HG02852 (cell line): ENCODE data around the gene CFAP57.

Experiments
- ATAC-seq: cut with Tn5 transposase; IDR thresholded peaks from one replicate; pipeline ENCODE4 v1.9.1; 2021; ENCODE audit warnings: mild to moderate bottlenecking, moderate library complexity; ENCODE audit not compliant: unreplicated experiment

CFAP57 gene

DNA sequence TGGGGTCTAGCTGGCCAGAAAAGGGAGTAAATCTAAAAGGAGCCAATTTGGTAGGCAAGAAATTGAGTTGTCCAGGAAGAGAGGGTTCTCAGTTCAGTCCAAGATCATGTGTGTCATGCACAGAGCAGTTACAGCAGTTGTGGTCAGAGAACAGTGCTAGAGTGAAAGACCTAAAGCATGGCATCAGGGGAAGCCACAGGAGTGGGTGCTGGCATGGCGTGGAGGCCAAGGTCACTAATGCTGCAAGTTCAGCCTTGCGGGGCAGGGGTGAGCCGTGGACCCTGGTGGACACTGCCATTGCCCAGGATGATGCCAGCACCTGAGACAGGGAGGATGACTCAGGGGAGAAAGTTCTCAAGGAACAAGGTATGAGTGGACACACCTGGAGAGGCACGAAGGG is 81.0 kb downstream of the CFAP57 start:
- no peak for ATAC-seq

DNA sequence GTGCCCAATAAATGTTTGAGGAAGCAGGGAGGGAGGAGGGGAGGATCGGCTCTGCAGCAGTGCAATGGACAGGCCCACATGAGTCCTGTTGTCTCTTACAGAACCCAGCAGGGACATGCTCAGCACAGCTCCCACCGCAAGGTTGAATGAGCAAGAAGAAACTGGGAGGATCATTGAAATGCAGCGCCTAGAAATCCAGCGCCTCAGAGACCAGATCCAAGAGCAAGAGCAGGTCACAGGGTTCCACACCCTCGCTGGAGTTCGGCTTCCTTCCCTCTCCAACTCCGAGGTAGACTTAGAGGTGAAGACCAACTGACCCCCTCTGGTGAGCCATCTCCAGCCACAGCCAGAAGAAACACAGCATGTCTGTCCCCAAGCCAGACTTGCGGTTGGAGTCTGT is 81.7 kb downstream of the CFAP57 start:
- no peak for ATAC-seq

DNA sequence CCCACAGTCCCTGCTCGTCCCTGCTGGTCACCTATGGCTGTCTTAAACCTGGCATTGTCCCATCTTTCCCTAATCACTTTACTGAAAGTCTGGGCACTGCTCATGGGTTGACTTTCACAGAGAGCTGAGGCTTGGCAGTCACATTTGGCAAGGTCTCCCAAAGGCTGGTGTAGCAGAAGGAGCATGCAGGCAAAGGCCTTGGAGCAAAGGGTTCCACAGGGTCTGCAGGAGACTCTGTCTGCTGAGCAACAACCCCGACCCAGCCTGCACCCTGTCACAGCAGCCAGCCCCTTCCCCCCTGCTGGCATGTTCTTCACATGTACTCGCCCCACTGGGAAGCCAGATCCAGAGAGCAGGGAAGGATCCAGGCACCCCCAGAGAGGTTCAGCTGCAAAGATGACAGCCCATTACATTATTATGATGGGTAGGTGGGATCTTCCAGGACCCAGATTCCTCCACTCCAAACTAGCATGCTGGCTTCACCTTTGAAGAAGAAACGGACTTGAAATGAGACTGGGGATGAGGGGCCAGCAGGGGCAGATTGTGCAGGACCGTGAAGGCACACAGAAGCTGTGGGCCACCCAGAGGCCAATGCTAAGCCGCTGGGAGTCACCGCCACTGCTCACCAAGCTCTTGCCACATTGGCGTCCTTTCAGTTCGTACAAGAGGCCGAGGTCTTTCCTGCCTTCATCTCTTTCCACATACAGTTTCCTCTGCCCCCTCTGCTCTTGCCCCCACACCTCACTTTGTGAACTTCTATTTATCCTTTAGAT is 83.5 kb downstream of the CFAP57 start:
- ATAC-seq: no peak

DNA sequence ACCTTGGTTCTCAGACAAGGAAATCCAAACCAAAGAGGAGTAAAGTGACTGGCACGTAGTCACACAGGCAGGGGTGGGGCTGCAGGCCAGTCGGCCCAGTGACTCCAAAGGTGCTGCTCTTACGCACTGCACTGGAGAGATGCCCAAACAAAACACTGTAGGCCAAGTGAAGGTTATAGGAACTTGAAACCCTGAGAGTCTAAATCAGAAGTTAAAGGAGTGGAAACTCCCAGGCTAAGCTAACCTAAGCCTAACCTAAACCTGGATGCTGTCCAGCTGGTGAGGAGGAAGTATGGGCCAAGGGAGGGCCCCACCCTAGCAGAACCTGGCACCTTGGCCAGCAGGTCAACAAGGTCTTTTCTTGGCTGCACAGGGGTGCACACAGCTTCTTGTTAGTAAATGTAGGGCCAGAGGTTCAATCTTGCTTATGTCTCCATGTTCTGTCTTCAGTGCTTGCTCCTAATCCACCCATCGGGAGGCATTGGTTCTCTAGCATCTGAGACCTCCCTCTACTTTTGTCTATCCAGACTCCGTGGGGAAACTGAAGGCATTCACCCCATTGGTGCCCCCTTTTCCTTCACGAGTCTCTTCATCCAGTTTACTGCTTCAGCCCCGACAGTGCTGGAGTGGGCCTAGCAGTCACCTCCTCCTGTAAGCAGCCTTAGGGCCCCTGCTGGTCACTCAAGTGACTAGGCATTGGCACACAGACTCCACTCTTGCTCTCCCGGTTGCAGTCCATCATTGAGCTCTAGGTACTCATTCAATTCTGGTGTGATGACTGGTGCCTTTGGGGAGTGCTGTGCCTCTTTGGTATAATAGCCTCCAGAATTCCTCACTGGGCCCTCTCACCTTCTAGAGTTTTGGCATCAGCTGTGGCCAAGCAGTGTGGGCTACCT is 84.8 kb downstream of the CFAP57 start:
- no peak for ATAC-seq

DNA sequence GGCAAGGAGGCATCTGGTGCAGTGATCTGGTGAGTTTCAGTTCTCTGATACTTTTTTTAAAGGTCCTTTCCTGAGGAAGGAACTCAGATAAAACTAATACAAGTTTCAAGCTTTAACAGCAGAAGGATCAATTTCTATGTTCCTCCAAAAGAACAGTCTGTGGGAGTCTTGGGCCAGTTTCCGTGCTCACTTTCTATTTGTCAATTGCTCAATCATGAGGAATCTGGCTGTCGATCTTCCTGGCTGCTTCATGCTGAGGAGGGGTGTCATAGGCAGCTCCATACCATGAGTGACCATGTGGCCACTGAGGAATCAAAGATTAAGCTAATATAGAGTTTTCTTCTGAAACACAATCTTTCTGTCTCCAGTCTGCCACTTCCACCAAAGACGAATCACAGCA is 86.2 kb downstream of the CFAP57 start:
- no peak for ATAC-seq

DNA sequence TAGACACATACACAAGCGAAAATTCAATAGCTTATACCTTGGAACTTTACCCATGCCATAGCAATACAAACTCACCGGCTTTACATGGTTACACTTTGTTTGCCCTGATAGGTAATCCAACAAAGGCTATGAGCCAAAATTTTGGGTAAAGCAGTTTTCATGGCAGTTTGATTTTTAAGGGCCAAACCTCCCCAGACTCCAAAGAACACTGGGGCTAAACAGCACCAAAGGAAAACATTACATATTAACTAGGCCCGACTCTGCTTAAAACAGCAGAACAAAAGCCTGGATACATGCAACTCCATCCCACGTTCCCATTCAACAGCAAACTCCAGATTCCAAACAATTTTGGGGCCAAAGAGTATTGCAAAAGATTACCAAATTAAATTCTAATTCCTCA is 93.3 kb downstream of the CFAP57 start:
- no peak for ATAC-seq

DNA sequence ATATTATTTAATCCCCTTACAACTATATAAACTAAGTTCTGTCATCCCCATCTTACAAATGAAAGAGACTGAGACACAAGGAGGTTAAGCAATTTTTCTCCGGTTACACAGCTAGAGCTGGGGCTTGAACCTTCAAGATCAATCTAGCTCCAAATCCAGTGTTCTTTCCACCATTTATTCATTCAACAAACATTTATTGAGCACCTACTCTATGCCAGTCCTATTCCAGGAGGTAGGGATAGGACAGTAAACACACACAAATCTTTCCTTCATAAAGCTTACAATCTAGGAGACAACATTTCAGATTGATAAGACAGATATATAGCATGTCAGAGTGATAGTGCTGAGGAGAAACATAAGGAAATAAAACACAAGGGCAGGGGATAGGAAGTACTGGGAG is 94.8 kb downstream of the CFAP57 start:
- ATAC-seq: no peak

DNA sequence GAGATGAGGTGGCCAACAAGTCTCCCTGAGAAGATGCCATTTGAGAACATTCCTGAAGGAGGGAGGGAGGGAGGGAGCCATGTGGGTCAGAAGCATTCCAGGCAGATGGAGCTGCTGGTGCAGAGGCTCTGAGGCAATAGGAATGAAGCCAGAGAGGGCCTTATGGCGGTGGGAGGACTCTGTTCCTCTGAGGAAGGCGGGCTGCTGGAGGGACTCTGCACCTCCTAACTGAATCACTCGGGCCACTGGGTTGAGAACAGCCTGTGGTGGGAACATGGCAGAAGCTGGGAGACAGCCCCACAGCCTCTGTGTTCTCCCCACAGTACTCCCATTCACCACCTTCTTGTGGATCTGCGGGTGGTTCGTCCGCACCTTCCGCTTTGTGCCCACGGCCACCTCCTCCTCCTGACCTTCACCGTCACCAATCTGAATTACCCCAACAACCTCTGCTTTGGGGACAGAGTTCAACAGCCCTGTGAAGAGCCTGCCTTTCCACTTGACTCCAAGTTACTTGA is 95.2 kb downstream of the CFAP57 start:
- ATAC-seq: no peak

DNA sequence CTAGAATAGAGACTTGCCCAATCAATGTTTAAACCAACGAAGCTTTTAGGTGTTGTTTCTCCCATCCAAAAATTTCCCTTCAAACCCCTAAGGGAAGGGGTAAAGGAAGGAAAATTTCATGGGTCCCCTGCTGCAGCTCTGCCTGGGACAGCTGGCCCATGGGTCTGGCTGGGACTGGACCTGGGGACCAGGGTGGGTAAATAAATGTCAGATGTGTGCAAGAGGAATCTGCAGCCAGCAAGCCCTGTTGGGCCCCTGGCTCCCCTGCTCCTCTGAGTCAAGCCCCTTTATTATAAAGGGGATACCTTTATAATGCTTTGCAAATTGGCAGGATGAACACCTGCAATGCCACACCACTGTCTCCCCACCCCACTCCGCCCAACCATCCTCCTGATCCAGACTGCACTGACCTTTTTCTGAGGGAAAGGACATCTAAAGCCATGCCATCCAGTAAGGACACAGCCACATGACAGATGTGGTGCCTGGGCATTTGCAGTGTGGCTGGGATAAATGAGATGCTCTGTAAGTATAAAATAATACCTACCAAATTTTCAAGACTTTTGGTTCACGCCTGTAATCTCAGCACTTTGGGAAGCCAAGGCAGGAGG is 95.8 kb downstream of the CFAP57 start:
- ATAC-seq: no peak

DNA sequence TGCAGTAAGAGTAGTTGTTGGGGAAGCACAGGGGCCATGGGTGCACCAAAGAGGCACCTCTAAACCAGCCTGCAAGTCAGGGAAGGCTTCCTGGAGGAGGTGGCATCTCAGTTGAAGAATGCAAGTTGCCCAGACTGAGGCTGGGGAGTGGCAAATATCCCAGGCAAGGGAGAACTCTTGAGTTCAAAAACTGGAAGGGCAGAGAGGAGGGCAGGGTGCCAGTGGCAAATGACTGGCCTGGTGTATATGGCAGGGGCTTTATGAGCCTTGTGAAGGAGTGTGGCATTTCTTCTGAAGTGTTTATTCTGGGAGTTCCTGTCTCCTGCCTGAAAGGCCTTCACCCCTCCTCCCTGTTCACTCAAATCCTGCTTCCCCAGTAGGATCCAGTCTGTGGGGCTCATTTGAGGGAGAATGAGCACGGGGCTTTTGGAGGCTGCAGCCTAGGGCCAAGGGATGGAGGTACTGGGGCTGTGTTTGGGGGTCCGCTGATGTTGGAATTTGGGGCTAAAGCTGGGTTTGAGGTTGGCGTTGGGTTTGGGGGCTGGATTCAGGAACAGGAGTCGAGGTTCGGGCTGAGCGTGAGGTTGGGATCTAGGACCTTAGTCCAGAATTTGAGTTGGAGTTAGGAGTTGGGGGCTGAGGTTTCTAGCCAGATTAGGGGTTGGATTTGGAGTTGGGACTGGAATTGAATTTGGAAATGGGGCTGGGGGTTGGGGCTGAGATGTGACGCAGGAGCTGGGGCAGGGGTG is 97.7 kb downstream of the CFAP57 start, which contains the start of gene TMEM125:
Gene TMEM125, plus strand, starts transcription at position 357 of the 749 bp plus-strand sequence. CDS start 2,740 bp downstream, outside the sequence.
- no peak for ATAC-seq

DNA sequence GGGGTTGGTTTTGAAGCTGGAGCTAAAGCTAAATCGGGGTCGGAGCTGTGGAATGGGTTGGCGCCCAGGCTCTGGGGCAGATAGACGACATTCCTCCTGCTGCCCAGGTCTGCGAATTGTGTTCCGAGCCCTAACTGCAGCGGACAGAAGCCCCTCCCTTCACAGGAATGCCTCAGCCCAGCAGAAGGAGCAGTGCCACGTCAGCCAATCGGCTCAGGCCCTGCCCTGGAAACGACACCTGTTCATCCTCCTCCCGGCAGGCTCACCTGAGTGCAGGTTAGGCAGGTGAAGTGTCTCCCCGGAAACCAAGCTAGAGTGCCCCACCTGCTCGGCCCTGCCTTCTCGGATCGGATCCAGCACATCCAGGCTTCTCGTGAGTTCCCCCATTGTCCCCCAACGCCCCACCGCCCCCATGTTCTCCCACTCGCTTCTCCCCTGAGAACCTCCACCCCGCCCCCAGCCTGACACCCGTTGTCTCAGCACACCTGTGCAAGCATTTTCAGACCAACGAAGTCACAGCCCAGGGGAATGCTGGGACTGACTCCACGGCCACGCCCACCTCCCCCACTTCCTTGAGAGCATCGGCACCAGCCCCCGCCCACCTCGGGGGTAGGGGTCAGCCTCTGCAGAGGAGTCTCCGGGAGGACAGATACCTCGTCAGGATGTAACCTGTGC is 98.4 kb downstream of the CFAP57 start:
- ATAC-seq: no peak

DNA sequence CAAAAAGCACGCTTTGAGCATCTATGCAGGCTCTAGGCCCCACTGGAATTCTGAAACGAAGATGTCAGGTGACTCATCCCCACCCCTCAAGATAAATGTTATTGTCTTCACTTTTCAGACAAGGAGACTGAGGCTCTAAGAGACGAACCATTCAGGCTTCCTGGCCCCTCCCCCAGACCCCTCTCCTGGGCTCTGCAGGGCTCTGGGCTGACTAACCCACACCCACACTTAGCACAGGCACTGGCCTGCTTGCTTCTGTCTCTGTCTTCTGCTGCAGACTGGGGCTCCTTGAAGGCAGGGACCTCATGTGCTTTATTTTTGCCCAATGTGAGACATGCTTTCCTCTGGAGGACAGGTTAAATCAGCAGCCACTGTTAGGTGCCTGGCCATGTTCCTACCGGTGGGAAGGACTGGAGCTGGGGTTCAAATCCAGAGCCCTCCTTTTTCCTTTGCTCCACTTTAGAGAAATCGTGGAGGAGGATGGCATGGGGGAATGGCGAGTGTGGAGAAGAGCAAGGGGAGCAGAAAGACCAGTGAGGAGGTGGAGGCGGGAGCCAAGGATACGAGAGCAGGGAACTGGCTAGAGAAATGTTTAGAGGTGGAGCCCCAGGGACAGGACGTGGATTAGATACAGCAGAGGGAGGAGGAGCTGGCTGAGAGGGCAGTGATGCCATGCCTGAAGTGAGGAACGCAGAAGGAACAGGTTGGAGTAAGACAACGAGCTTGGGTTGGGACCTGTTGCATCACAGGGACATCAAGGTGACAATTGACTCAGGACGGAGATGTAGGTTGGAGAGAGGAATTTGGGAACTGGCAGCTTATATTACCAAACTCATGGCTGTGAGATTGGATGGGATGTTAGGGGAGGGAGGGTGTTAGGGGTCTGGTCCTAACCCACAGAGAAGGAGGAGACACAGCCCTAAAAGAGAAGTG is 99.3 kb downstream of the CFAP57 start:
- no peak for ATAC-seq

DNA sequence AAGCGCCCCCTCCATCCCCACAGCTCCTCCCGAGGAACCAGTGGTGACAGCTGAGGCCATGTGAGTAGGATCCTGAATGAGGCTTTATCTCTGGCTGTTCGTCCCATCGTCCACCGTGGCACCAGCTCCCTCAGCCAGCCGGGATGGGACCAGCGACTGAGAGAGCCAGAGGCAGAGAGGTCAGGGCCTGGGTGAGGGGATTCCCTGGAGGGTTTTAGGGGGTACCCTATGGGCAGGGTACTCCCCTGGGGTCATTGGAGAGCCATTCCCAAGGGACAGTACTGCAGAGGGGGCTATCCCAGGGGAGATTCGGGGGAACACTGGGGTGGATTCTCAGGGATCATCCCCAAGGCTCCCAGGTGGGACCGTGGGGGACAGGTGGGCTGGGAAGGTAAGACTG is 100.0 kb downstream of the CFAP57 start:
- no peak for ATAC-seq

DNA sequence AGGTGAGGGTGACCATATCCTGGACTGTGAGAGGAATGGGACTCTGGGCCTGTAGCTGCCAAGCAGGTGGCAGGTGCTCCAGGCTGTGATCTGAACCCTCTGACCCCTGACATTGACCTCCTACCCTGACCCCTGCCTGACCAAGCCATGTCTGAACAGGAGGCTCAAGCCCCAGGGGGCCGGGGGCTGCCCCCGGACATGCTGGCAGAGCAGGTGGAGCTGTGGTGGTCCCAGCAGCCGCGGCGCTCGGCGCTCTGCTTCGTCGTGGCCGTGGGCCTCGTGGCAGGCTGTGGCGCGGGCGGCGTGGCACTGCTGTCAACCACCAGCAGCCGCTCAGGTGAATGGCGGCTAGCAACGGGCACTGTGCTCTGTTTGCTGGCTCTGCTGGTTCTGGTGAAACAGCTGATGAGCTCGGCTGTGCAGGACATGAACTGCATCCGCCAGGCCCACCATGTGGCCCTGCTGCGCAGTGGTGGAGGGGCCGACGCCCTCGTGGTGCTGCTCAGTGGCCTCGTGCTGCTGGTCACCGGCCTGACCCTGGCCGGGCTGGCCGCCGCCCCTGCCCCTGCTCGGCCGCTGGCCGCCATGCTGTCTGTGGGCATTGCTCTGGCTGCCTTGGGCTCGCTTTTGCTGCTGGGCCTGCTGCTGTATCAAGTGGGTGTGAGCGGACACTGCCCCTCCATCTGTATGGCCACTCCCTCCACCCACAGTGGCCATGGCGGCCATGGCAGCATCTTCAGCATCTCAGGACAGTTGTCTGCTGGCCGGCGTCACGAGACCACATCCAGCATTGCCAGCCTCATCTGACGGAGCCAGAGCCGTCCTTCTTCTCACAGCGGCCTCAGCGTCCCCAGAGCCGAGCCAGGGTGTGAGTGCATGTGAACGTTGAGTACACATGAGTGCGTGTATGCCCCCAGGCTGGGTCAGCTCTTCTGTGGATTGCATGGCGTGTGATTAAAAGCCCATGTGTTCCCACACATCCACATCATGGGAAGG is 100.7 kb downstream of the CFAP57 start:
- no peak for ATAC-seq

DNA sequence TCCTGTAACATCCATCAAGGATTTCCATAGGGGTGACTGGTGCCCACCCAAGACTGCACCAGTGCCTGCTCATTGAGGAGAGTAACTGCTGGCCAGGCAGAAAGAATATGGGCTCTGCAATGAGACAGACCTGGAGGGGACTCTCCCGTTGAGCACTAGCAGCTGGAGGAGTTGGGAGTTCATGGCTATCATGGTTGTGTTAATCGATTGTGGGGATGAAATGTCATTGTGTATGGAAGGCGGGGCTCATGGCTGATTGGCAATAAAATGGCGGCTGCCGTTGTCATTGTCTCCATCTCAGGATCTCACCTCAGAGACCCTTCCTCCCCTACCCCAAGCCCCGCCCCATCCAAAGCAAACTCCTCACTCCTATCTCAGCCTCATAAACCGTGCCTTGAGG is 101.6 kb downstream of the CFAP57 start:
- no peak for ATAC-seq

DNA sequence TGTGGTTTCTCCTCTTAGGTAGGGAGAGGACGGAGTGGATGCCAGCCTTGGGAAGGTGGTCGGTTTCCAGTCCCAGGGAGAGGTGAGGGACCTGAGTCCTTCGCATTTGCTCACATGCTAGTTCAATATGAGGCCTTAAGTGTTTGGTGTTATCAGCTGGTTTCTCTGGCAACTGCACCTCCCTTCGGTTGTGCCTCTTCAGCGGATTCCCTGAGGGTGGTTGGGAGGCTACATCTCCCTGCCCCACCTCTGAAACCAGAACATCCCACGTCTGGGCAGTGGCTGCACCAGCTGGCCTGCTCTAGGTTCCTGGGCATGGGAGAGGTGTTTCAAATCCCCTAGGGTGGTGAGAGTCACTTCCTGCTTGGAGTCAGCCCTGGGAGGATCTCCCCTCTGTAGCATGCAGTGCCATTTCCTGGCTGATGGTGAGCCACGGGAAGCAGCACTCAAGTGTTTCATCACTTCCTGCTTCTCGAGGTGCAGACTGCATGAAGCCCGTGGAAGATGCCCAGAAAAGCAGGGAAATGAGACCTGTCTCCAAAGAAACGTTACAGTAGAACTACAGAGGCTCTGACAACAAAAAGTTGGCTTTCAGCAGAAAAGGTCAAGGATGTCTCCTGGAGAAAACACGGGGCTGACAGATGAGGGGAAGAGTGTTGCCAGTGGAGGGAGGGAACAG is 102.1 kb downstream of the CFAP57 start:
- ATAC-seq: no peak

DNA sequence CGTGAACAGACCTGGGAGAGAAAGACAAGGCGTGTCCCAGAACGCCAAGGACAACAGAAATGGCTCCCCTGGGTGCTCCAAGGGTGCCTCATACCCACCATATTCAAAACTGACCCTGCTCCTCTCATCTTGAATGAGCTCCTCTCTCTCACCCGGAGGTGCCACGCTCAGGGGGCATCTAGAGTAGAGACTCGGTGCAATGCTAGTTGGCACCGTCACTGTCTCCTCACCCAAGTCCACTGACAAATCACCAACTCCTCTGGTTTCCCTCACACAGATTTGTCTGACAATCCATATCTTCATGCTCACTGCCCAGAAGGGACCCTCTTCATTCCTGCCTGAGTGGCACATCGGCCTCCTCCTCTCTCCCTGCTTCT is 102.7 kb downstream of the CFAP57 start:
- no peak for ATAC-seq
